HG02759 (cell line): ENCODE results near the gene RAPGEF5.

Experiments
- ATAC-seq: cut with Tn5 transposase; IDR thresholded peaks from one replicate; pipeline ENCODE4 v1.9.1; 2021; ENCODE audit warnings: mild to moderate bottlenecking, moderate library complexity; ENCODE audit not compliant: unreplicated experiment

RAPGEF5 gene

DNA sequence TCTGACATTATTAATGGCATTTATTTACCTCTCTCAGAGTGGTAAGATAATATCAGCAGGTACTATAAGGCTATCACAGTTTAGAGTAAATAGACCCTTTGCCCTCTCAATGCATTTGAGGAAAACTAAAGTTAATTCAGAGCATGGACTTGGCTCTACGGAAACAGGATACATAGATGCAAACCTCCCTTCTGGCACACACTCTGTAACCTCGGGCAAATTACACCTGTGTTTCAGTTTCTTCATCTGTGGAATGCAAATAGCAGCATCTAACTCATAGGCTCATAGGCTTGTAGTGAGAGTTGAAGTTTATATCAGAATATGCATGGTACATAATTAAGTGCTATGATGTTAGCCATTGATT, 5.6 kb downstream of the RAPGEF5 start:
- peak; percentile 77 for ATAC-seq

DNA sequence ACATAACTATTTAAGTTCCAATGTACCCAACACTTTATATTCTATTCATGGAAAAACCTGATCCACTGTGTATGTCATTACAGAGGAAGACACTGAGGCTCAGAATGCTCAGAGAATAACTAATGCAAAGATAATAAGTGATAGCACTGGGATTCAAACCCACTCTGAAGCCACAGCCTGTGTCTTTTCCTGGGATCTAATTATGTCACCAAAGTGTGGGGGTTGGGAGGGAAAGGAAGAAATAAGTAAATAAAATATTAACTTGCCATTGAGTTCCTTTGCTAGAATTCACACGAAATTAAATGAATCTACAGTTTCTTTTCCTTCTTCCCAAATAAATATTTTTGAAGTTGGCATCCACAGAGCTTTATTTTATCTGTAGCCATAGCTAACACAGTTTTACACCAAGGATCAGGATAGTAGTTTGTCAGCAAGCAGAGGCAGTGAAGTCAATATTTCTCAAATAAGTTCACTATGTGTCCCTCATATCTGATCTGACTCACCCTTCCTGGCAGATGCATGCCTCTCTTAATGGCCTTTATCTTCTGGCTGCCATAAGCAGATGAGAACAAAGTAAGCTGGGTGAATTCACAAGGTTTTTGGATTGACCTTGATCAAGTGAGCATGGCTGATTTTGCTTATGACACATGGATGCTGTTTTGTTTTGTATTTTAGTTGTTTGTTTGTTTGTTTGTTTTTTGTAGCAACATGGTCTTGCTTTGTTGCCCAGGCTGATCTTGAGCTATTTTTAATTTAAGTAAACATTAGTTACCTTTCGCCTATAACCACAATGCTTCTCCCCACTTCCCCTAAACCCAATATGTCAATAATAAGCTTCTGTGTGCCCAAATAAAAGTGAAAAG, 6.3 kb downstream of the RAPGEF5 start:
- ATAC-seq: peak; percentile 43

DNA sequence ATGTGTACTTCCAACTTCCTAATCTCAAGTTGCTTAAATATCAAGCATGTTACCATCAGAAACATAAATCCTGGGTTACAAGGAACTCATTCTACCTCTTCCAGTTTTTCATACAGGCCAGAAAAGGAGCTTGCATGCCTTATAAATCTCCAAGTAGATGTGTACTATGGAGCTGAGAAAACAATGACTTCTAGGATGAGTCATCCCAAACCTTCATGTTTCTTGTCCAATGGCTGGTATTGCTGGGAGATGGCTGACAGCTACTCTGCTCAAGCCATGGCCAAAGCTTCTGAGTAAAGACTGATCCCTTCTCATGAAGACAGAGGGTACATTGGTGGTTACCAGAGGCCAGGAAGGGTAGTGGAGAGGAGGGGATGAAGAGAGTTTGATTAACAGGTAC, 8.6 kb downstream of the RAPGEF5 start:
- ATAC-seq: no peak

DNA sequence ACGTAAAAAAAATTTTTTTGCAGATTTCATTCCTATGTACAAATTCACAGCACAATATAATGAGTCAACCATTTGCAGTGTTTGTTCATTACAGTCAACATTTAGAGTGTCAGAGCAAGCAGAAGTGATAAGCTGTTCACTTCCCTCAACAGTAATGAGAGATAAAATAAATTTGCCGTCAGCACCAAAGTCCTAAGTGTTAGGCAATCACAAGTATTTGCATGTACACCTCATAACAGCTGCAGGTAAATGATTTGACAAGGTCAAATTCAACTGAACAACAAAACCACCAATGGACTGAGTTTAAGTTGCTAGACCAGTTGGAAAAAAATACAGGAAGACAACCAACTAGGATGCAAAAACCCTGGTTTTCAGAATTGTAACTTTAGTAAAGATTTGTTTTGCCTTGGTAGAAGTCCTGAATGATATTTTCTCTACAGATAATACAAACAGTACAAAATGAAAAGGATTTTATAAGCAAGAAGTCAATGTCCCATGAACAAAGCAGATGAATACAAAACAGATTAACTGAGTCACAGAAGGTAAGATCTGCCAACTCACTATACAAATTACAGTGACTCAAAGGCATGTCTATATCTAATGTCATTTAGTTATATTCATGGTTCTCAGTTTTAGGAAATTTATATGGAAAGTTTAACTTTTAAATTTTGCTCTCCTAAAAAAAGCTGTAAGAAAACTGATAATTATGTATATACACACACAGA, 10.4 kb downstream of the RAPGEF5 start:
- no peak for ATAC-seq

DNA sequence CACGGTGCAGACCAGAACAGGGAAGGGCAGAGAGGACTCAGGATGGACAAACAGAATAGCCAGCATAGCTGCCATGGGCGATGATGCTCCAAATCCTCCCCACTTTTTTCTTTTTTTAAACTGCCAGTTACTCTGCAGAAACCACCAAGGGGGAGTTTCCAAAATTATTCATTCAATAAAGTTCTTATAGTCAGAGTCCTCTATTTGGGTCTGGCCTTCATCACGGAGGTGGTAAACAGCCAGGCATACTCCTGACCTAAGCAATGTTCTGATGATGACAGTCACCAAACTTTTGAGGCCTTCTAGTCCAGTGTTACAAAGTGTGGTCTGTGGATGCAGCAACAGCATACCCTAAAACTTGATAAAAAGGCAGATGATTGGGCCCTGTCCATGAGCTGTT, 12.3 kb downstream of the RAPGEF5 start:
- no peak for ATAC-seq

DNA sequence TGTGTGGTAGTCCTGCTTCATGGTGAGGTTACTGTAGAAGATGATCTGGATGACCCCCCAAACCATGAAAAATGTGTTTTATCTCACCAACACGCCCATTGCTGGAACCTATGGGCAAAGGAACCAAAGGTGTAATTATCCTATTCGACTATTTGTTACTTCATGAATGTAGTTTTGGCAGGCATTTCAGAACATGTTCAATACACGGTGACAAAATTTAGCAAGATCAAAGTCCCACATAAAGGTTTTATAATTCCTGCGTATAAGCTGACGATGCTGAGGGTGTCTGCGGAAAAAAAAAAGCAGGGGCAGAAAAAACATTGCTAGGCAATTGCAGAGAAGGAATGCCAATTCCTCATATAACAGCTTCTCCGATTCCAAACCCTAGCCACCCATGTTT, 13.3 kb downstream of the RAPGEF5 start:
- no peak for ATAC-seq

DNA sequence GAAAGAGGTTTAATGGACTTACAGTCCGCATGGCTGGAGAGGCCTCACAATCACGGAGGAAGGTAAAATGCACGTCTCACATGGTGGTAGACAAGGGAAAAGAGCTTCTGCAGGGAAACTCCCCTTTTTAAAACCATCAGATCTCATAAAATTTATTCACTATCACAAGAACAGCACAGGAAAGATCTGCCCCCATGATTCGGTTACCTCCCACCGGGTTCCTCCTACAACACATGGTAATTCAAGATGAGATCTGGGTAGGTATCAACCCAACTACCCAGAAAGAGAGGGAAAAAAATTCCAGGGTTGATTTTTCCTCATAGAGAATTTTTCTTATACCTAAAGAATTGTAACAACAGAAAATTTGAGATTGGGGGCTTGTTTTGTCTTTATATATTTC, 13.9 kb downstream of the RAPGEF5 start:
- no peak for ATAC-seq

DNA sequence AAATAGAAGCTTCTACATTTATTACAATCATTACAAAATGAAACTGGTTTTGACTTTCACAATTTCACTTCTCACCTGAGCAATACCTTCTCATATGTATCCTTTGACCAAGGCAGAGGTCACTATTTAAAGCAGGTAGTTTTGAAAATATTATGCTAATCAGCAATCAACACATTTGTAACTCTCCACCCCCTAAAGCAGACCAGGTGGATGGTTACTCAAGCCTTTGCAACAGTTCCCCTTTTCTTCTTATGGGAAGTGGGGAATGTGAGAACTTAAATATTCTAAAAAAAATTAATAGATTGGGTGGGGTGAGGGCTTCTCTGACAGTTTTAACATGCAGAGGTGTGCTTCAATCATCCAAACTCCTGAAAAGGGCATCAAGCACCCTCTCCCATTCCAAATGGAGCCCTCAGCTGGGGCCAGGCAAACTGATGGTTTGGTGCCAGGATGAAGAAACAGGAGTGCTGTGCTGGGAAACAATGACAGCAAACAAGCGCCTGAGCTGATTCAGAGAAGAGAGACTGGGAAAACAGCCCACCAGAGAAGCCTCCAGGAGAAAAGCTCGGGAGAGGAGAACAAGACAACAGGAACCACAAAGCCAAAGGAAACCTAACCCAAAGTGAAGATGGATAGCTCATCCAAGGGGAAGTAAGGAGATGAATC, 17.1 kb downstream of the RAPGEF5 start:
- no peak for ATAC-seq

DNA sequence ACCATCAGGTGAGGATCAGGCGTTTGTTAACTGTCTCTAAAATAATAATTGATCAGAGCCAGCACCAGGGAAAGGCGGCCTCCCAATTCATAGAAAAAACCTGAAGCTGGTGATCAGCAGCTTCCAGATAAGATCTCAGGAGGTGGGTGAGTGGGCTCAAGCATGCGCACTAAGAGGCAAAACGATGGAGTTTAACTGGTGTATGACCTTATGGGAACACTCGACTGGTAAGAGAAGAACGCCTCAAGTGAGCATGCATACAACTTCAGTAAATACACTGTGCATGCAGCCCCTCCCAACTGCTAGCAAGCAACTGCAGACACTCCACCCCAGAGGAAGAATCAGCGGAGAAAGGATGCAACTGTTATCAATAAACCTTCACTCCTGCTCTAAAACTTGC, 18.1 kb downstream of the RAPGEF5 start:
- no peak for ATAC-seq

DNA sequence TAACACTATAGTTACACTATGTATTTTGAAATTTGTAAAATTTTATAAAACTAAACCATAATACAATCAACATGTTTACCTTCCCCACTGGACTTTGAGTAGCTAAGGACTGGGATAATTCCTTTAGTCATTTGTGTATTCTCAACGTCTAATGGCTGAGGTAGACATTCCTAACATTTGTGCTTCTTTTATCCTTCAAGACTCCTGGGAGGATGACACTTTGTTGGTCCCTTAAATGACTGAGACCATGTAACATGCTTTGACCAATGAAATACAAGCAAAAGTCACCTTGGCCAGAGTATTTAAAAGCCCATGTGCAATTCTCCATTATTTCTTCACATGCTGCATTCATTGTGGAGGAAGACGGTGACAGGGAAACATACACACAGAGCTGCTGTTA, 18.5 kb downstream of the RAPGEF5 start:
- no peak for ATAC-seq

DNA sequence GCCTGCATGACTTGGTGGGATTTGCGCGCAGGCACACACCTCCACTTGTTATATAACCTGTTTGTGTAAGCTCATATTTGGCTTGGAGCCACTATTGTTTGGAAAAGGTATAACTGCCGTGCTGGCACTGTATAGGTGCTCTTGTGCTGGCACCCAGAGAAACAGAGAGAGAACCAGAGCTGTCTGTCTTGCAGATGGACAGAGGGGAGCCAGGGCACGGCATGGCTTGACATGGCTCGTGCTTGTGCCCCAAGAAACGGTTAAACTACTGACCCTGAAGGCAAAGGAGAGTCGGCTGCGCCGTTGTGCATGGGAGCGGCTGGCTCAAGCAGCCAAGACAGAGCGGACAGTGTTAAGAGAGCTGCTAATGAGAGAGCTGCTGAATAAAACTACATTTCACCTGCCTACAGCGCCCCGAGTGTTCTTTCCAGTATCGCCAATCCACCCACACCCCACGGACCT, 23.2 kb downstream of the RAPGEF5 start:
- ATAC-seq: no peak

DNA sequence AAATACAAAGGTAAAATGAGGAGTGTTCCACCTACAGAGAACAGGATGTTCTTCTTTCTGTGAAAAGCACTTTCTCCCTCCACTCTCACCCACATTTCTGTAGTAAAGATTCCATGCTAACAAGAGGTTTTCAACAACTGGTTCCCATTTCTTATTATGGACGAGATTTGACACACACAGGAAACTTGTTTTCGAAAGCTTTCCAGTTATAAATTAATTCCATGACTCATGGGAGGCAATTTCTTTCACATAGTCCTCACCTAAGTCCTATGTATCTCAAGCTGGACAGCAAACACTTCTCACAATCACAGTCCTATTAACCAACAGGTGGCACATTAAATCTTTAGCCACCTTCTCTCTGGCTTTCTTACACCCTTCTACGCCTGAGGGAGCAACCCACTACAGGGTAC, 24.5 kb downstream of the RAPGEF5 start:
- ATAC-seq: no peak

DNA sequence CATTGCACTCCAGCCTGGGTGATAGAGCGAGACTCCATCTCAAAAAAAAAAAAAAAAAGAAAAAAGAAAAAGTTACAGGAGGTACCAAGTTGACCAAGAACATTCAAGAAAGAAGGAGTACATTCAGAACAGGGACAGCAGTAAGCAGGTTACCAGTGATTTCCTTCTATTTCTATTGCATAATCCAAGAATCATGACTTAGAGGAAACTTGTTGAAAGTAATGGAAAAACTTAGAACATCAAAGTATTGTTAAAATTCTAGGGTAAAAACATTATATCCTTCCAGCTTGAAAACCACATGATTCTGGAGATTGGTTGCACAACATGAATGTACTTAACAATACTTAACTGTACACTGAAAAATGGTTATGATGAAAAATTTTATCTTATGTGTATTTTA, 25.2 kb downstream of the RAPGEF5 start:
- no peak for ATAC-seq

DNA sequence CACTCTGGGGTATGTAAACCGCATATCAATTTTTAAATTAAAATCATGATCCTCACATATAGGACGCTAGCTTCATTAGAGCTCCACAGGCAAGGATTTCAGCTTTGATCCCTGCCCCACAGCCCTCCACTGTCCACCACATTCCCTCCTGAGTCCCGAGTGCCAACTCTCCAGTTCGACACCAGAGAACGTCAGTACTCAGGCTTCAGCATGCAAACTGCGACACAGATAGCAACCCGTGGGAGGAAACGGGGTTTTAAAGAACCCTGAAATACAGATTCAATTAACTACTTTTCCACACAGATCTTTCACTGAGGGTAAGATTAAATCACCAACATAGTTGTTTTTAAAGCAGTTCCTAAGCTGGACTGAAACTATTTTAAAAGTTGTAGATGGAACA, 26.1 kb downstream of the RAPGEF5 start:
- no peak for ATAC-seq

DNA sequence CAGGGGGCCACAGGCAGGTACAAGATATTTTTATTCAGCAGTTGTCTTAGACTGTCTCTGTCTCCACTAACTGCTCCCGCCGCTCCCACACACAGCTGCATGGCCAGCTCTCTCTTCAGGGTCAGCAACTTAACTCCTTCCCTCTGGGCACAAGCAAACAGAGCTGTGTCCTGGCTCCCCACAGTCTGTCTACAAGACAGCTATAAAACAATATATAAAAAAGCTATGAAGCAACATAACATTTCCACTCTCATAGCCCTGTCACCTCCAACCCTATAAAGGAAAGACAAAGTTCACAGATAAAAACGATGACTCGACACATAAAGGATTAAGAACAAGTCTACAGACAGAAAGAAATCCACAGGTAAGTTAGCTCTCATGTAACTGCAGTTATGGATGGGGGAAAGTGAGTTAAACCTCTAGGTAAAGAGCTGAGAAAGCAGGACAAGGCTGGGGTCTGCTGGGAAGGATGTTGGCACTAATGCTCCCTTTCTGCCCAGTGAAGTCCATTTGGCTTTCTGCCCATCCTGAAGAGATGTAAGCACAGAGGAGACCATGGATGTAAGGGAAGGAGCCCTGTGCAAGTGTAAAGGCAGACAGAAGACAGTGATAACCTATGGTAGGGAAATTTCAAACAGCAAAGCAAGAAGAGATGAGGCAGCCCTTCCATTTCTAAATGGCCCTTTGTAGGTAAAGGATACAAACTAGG, 27.0 kb downstream of the RAPGEF5 start:
- ATAC-seq: no peak

DNA sequence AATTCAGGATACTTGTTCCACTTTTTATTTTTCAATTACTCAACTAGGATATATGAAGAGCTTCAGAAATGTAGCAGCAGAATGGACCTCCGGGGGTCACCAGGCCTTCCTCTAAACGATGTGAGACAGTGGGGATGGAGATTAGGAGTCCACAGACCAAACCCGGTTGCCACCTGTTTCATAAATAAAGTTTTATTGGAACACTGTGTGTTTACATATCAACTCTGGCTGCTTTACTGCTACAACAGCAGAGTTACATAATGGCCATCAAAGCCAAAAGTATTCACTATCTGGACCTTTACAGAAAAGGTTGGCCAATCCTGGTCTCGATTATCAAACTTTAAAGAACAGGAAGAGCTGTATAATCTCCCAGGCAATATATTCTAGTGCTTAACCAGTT, 30.8 kb downstream of the RAPGEF5 start:
- no peak for ATAC-seq

DNA sequence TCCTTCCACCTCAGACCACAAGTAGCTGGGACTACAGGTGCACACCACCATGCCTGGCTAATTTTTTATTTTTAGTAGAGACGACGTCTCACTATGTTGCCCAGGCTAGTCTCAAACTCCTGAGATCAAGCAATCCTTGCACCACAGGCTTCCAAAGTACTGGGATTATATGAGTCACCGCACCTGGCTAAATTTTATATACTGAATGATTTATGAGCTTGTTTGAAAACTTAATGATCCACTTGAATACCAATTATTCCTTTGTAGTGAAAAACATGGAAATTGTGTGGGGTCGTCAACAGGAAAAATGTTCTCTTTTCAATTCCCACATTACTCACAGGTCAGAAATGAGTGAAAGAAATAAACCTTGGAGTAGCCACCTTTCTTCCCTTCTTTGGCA, 31.3 kb downstream of the RAPGEF5 start:
- no peak for ATAC-seq

DNA sequence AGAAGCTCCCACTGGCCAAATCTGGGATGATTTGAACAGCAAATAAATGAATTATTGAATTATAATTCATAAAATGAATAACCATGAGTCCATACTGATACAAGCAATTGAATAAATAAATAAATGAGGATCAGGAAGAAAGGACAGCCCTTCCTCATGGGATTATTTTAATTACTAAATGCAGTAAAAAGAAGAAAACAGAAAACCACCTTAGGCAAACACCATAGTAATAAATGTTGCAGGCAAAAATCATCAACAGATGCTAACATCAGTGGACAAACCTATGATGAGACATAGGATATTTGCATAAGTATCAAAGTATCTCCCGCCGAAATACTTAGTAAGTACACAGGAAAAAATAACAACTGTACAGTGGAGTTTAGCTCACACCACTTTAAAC, 33.2 kb downstream of the RAPGEF5 start:
- ATAC-seq: no peak

DNA sequence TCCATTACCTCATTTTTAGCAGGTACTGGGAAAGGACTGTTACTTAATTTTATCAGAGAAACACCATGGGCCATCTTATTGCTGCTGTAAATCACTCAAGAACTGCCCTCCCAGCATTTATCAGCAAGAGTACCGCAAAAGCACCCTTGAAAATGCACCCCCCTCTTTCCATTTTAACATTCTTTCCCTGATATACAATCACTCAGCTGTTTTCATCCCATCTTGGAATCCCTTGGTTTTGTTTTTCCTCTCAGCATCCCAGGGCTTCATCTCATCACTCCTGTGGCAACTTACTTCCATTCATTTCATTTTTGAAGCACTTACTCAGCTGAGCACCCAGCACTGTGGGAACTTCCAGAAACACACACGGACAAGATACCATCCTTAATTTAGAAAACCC, 36.5 kb downstream of the RAPGEF5 start:
- no peak for ATAC-seq

DNA sequence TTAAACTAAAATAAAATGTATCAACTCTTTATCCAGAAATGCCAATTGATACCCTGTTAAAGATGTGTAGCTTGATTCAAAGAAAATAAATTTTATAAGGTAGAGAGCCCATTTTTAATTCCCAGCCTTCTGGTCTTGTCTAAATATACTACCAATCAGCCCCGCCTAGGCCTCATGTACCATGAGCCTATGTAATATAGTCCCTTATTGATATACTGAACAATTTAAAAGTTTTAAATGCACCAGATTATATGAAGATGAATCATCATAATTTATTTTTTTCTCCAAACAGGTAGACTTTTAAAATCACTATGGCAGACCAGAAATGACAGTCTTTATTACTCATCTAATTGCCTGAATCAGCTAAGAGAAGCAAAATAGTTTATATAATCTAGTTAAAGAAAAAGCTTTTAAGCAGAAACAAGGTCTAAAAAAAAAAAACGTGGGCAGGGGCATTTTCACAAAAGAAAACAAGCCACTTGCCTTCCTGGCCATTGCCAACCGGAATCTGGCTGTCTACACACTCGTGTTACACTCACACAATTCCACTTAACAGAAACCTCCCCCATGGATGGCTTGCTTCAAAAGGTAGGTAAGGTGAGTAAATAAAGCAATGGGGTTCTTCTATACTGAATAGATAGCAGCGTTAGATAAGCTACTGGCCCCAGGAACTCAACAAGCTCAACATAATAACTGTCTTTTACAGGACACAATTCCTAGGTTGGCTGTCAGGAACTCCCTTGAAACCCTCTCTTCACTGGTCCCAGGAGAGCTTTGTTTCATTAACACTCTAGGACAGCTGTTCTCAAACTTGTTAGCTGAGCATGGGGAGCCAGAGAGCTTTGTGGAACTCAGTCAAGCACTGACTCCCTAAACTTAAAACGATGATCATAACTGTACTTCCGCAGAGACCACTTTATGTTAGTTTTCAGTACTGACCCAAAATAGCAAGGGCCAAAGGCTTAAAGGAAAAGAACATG, 37.2 kb downstream of the RAPGEF5 start:
- ATAC-seq: no peak
